Thoracic aorta (tissue), 2 donors: Measurements from ENCODE around the gene CDKN2AIPNL. TPM values are rescaled to one million over a fixed set of nuclear protein-coding genes. Genes with fewer than 3 reads are reported as not detected.

Source experiments
- ATAC-seq: fragments of 150-250 bp; one replicate; pipeline ENCODE4 v1.8.0; 2017; ENCODE audit warnings: low read depth; ENCODE audit not compliant: insufficient number of reproducible peaks, low FRiP score
- DNase-seq: peaks from one replicate; pipeline ENCODE4 v3.0.0-alpha.2; 2020; ENCODE audit warnings: low spot score
- H3K27ac ChIP-seq, 2 donors: fragments of 200-600 bp; sonication (generic); 1 replicate in 1 of 2; 2 replicates in 1 of 2; pipeline ENCODE4 v1.5.1; 2016; ENCODE audit warnings: mild to moderate bottlenecking in 2 of 2, moderate library complexity in 2 of 2
- H3K27me3 ChIP-seq: fragments of 200-600 bp; sonication (generic); replicated peaks from 2 replicates; pipeline ENCODE4 v1.6.0; 2016; ENCODE audit warnings: mild to moderate bottlenecking; ENCODE audit not compliant: insufficient read depth
- H3K36me3 ChIP-seq: fragments of 200-600 bp; sonication (generic); one replicate; pipeline ENCODE4 v1.5.1; 2016
- H3K4me1 ChIP-seq, 2 donors: fragments of 200-600 bp; sonication (generic); 1 replicate in 1 of 2; 2 replicates in 1 of 2; pipeline versions ENCODE4 v1.5.1 to v1.6.0; 2016; ENCODE audit warnings: low read depth in 2 of 2, mild to moderate bottlenecking in 1 of 2; ENCODE audit not compliant: control insufficient read depth in 1 of 2
- H3K4me3 ChIP-seq: fragments of 200-600 bp; sonication (generic); 2 replicates; pipeline ENCODE4 v1.5.1; 2016; ENCODE audit warnings: mild to moderate bottlenecking
- H3K9me3 ChIP-seq: fragments of 200-600 bp; sonication (generic); 2 replicates; pipeline ENCODE4 v1.5.1; 2016
- total RNA-seq, 2 donors: library from RNA; depleted of rRNA; stranded (reverse); fragments of >200 nt; gene quantifications; one replicate each; pipeline versions ENCODE4 v1.1.0 to v1.2.3, GENCODE V29; 2016
- TF ChIP-seq, protein P1 (sequence below): fragments of 200-600 bp; sonication (generic); IDR thresholded peaks from one replicate; pipeline ENCODE4 v1.5.1; 2019; ENCODE audit warnings: antibody characterized with exemption

The CDKN2AIPNL gene
- total RNA-seq, 2 donors from 2014 or later: 5.1 to 15.8 TPM

DNA sequence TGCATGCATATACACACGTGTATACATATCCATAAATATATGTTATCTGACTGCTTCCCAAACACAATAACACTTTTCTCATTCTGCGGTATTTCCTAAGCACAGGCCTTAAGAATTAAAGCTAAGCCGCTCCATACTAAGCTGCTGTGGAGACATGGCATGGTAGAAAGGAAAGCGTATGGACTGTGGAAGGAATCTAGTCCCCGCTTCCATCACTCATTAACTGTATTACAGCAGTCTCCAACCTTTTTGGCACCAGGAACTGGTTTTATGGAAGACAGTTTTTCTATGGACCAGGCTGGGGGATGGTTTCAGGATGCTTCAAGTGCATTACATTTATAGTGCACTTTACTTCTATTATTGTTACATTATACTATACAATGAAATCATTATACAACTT is 56.0 kb downstream of the CDKN2AIPNL start:
- peaks cover 2% of the 10 kb centered on the region for H3K36me3 ChIP-seq
- no peak for DNase-seq
- H3K27me3 ChIP-seq: no peaks in the 10 kb centered on the region
- no peaks in the 10 kb centered on the region for H3K9me3 ChIP-seq
- no peak overlapping the region for H3K4me3 ChIP-seq
- TF ChIP-seq, protein P1, sequence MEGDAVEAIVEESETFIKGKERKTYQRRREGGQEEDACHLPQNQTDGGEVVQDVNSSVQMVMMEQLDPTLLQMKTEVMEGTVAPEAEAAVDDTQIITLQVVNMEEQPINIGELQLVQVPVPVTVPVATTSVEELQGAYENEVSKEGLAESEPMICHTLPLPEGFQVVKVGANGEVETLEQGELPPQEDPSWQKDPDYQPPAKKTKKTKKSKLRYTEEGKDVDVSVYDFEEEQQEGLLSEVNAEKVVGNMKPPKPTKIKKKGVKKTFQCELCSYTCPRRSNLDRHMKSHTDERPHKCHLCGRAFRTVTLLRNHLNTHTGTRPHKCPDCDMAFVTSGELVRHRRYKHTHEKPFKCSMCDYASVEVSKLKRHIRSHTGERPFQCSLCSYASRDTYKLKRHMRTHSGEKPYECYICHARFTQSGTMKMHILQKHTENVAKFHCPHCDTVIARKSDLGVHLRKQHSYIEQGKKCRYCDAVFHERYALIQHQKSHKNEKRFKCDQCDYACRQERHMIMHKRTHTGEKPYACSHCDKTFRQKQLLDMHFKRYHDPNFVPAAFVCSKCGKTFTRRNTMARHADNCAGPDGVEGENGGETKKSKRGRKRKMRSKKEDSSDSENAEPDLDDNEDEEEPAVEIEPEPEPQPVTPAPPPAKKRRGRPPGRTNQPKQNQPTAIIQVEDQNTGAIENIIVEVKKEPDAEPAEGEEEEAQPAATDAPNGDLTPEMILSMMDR: no peak
- H3K27ac ChIP-seq: no peak overlapping the region
- ATAC-seq: no peak
- no peaks in the 10 kb centered on the region for H3K4me1 ChIP-seq

Other genes with a start within 250 kb of the CDKN2AIPNL start
- gene SKP1, start 234.9 kb downstream of the CDKN2AIPNL start, total RNA-seq: 100 to 1,000 TPM; 206 to 236 TPM
- gene PPP2CA, start 185.8 kb downstream of the CDKN2AIPNL start, total RNA-seq: 100 to 1,000 TPM in 1 of 2 donors, 10 to 100 TPM in 1; 53.9 to 145 TPM
- 1 to 10 TPM in 1 of 2 donors, not detected in 1; 8.3 TPM for gene CDKL3, start 44.7 kb downstream of the CDKN2AIPNL start, total RNA-seq
- 10 to 100 TPM; 21.1 to 82.1 TPM for gene UBE2B, start 40.3 kb downstream of the CDKN2AIPNL start, total RNA-seq
- gene JADE2, start 113.8 kb upstream of the CDKN2AIPNL start, total RNA-seq: 10 to 100 TPM; 54.0 to 81.3 TPM
- gene SAR1B, start 220.9 kb upstream of the CDKN2AIPNL start, total RNA-seq: 10 to 100 TPM; 53.7 to 57.4 TPM
- gene SEC24A, start 236.9 kb upstream of the CDKN2AIPNL start, total RNA-seq: 10 to 100 TPM; 28.2 to 32.9 TPM